Measurements from ENCODE around the gene KCNE2.

DNA sequence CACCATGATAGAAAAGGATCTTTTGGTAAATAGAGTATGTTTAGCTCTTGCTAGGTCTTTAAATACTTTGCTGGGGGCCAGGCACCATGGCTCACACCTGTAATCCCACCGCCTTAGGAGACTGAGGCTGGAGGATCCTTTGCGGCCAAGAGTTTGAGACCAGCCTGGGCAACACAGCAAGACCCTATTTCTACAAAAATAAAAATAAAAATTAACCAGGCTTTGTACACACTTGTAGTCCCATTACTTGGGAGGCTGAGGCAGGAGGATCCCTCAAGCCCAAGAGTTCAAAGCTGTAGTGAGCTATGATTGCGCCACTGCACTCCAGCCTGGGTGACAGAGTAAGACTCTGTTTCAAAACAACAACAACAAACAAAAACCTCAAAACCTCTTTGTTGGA lies 1.1 kb upstream of the KCNE2 start:
- TF ChIP-seq, protein P1, sequence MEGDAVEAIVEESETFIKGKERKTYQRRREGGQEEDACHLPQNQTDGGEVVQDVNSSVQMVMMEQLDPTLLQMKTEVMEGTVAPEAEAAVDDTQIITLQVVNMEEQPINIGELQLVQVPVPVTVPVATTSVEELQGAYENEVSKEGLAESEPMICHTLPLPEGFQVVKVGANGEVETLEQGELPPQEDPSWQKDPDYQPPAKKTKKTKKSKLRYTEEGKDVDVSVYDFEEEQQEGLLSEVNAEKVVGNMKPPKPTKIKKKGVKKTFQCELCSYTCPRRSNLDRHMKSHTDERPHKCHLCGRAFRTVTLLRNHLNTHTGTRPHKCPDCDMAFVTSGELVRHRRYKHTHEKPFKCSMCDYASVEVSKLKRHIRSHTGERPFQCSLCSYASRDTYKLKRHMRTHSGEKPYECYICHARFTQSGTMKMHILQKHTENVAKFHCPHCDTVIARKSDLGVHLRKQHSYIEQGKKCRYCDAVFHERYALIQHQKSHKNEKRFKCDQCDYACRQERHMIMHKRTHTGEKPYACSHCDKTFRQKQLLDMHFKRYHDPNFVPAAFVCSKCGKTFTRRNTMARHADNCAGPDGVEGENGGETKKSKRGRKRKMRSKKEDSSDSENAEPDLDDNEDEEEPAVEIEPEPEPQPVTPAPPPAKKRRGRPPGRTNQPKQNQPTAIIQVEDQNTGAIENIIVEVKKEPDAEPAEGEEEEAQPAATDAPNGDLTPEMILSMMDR (optimal IDR thresholded peaks at IDR 0.05 in 1 of 3, IDR thresholded peaks at IDR 0.05 in 1 of 3, conservative IDR thresholded peaks at IDR 0.05 in 1 of 3; ENCODE audit: extremely low read depth in 1 of 3, insufficient read depth in 2 of 3, low read length in 3 of 3), result no peak
- TF ChIP-seq EZH2 (IDR thresholded peaks at IDR 0.05; ENCODE audit: low read length), result no peak

Measured in keratinocyte (primary cell).